SK-N-MC (cell line): ENCODE data around the gene SLC34A2.
"Not testable (repeated sequence)": the region's sequence is repeated elsewhere in the genome, so short reads cannot be mapped to it uniquely, and the experiment has no call there.

ENCODE experiments used
- DNase-seq: peaks from one replicate; pipeline ENCODE4 v3.0.0-alpha.2; 2011; ENCODE audit warnings: low read depth, low spot score
- H3K27ac ChIP-seq: fragments of 200-600 bp; sonication (generic); 2 replicates; pipeline ENCODE4 v1.5.1; 2016; ENCODE audit warnings: mixed run types
- H3K36me3 ChIP-seq: fragments of 200-600 bp; sonication (generic); 2 replicates; pipeline ENCODE4 v1.6.1; 2017; ENCODE audit warnings: antibody characterized with exemption, low read length, mixed read lengths; ENCODE audit not compliant: insufficient read depth
- H3K4me3 ChIP-seq: fragments of 200-600 bp; sonication (generic); 2 replicates; pipeline ENCODE4 v1.5.1; 2016
- H3K9ac ChIP-seq: fragments of 200-600 bp; sonication (generic); 2 replicates; pipeline ENCODE4 v1.8.0; 2017; ENCODE audit warnings: mixed run types, mixed read lengths; ENCODE audit not compliant: insufficient read length
- H3K9me3 ChIP-seq: fragments of 200-600 bp; sonication (generic); 2 replicates; pipeline ENCODE4 v1.6.1; 2017; ENCODE audit warnings: low read depth, mild to moderate bottlenecking, antibody characterized with exemption, low read length, moderate library complexity, mixed read lengths
- EZH2 ChIP-seq: fragments of 200-600 bp; sonication (generic); IDR thresholded peaks from one replicate; pipeline ENCODE4 v1.6.1; 2017; ENCODE audit warnings: antibody characterized with exemption
- FOXP2 ChIP-seq: optimal IDR thresholded peaks from 2 replicates; pipeline ENCODE3; 2011; ENCODE audit warnings: mild to moderate bottlenecking, moderate library complexity; ENCODE audit not compliant: insufficient read depth; ENCODE audit errors: extremely low read length, control extremely low read depth
- POLR2AphosphoS5 ChIP-seq: IDR thresholded peaks from 2 replicates; pipeline ENCODE4 v1.6.1; 2012; ENCODE audit warnings: mild to moderate bottlenecking, low read depth, low read length, borderline replicate concordance

SLC34A2 gene, protein sequence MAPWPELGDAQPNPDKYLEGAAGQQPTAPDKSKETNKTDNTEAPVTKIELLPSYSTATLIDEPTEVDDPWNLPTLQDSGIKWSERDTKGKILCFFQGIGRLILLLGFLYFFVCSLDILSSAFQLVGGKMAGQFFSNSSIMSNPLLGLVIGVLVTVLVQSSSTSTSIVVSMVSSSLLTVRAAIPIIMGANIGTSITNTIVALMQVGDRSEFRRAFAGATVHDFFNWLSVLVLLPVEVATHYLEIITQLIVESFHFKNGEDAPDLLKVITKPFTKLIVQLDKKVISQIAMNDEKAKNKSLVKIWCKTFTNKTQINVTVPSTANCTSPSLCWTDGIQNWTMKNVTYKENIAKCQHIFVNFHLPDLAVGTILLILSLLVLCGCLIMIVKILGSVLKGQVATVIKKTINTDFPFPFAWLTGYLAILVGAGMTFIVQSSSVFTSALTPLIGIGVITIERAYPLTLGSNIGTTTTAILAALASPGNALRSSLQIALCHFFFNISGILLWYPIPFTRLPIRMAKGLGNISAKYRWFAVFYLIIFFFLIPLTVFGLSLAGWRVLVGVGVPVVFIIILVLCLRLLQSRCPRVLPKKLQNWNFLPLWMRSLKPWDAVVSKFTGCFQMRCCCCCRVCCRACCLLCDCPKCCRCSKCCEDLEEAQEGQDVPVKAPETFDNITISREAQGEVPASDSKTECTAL

DNA sequence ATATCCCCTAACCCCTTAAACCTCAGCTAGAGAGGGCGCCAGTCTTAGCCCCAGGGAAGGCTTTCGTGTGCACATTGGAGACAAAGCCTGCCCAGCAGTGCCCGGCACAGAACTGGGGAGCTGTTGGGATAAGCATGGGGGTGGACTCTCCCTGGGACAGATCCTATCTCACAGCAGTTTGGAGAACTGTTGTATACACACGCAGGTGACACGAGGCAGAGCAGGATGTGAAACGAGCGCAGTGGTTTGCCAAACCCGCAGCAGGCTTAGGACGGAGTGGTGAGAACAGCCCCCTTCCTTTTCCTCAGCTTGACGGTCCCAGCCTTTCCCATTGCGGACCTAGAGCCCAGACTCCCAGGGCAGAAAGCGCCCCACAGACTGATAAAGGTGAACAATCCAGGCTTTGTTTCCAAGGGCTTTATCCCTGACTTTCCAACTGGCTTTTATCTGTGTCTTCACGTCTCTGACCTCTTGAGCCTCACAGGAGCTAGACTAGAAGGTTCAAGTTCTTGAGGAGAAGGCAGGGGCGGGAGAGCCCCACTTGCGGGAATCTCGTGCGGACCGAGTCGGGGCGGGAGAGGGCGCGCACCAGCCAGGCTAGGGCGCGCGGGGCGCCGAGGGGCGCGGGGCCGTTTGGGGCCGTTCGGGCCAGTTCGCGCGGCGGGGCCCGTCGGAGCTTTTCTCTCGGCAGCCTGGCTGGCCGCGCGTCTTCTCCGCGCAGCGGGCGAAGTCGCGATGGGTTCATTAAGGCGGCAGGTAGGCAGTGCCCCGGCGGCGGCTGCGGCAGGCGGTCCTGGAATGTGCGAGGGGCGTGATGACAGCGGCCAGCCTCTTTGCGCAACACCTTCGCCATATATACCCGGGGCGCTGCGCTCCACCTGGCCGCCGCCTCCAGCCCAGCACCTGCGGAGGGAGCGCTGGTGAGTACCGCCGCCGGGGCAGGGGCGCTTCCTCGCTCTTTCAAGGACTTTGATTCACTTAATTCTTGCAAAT lies at the start of gene SLC34A2:
TSS of gene SLC34A2 (plus strand) at position 881 of the 993 bp plus-strand sequence. CDS start 6,650 bp downstream, outside the sequence.
- no peaks in the 10 kb centered on the region for H3K36me3 ChIP-seq
- H3K4me3 ChIP-seq, result no peak within 1 kb of the TSS
- no peak for DNase-seq
- no peak within 1 kb of the TSS for H3K27ac ChIP-seq
- H3K9ac ChIP-seq, result no peak within 1 kb of the TSS
- no peaks in the 10 kb centered on the region for H3K9me3 ChIP-seq
- TF ChIP-seq EZH2 (no peak), FOXP2 (no peak), POLR2AphosphoS5 (no peak)

DNA sequence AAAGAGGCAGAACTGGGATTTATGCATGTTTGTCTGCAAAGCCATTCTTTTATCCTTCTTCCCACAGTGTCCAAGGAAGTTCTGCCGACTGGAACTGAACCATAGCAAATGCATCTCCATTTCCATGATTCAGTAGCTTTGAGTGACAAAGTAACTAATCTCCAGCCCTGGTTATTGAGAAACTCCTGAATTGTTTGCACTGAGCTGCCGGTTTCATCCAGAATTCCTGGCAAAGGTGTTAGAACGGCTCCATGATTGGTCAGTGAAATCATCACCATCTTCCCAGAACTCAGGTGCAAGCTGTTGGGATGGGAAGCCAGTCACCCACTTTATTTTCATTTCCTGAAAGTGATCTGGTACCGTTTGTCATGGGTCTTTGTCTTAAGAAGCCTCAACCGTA lies 47.0 kb upstream of the SLC34A2 start:
- no peak overlapping the region for H3K9ac ChIP-seq
- no peak for DNase-seq
- H3K27ac ChIP-seq, result no peak overlapping the region
- H3K9me3 ChIP-seq, result no peaks in the 10 kb centered on the region
- no peak overlapping the region for H3K4me3 ChIP-seq
- H3K36me3 ChIP-seq, result no peaks in the 10 kb centered on the region
- TF ChIP-seq POLR2AphosphoS5, result no peak
- no peak for TF ChIP-seq FOXP2

DNA sequence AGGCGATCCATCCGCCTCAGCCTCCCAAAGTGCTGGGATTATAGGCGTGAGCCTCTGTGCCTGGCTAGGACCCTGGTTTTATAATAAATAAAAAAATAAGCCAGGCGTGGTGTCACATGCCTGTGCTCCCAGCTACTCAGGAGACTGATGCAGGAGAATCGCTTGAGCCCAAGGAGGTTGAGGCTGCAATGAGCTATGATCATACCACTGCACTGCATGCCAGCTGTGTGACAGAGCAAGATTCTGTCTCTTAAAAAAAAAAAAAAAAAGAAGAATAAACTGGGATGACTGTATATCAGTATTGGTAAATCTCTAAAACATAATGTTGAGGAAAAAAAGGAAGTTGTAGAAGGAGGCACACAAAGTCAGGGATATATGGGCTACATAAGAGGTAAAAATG lies 45.7 kb upstream of the SLC34A2 start:
- Histone ChIP-seq H3K36me3 (no peaks in the 10 kb centered on the region), H3K27ac (no peak overlapping the region), H3K9ac (no peak overlapping the region), H3K4me3 (no peak overlapping the region), H3K9me3 (no peaks in the 10 kb centered on the region)
- DNase-seq, result no peak
- TF ChIP-seq POLR2AphosphoS5, result no peak
- no peak for TF ChIP-seq FOXP2
- no peak for TF ChIP-seq EZH2

DNA sequence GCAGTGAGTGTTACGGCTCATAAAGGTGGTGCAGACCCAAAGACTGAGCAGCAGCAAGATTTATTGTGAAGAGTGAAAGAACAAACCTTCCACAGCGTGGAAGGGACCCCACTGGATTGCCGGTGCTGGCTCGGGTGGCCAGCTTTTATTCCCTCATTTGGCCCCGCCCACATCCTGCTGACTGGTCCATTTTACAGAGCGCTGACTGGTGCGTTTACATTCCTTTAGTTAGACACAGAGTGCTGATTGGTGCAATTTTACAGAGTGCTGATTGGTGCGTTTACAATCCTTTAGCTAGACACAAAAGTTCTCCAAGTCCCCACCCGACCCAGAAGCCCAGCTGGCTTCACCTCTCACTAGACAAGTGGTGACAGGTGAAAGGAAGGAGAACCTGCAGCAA lies 42.0 kb upstream of the SLC34A2 start:
- H3K9ac ChIP-seq, H3K27ac ChIP-seq, H3K9me3 ChIP-seq, DNase-seq, H3K36me3 ChIP-seq, H3K4me3 ChIP-seq: not testable (repeated sequence)

DNA sequence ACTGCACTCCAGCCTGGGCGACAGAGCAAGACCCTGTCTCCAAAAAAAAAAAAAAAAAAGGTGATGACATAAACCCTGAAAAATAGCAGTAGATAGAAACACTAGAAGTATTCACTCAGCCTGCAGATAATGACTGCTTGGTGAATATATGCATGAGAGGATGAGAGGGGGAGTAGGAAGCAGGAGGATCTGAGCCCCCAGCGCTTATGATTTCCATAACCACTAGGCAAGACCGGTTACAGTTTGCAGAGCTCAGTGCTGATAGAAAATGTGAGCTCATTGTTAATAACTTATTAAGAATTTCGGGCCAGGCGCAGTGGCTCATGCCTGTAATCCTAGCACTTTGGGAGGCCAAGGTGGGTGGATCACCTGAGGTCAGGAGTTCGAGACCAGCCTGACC lies 40.8 kb upstream of the SLC34A2 start:
- TF ChIP-seq POLR2AphosphoS5 (no peak), FOXP2 (no peak), EZH2 (no peak)
- H3K4me3 ChIP-seq, result no peak overlapping the region
- H3K9ac ChIP-seq, result no peak overlapping the region
- no peak overlapping the region for H3K27ac ChIP-seq
- no peaks in the 10 kb centered on the region for H3K36me3 ChIP-seq
- H3K9me3 ChIP-seq, result no peaks in the 10 kb centered on the region
- DNase-seq, result no peak

DNA sequence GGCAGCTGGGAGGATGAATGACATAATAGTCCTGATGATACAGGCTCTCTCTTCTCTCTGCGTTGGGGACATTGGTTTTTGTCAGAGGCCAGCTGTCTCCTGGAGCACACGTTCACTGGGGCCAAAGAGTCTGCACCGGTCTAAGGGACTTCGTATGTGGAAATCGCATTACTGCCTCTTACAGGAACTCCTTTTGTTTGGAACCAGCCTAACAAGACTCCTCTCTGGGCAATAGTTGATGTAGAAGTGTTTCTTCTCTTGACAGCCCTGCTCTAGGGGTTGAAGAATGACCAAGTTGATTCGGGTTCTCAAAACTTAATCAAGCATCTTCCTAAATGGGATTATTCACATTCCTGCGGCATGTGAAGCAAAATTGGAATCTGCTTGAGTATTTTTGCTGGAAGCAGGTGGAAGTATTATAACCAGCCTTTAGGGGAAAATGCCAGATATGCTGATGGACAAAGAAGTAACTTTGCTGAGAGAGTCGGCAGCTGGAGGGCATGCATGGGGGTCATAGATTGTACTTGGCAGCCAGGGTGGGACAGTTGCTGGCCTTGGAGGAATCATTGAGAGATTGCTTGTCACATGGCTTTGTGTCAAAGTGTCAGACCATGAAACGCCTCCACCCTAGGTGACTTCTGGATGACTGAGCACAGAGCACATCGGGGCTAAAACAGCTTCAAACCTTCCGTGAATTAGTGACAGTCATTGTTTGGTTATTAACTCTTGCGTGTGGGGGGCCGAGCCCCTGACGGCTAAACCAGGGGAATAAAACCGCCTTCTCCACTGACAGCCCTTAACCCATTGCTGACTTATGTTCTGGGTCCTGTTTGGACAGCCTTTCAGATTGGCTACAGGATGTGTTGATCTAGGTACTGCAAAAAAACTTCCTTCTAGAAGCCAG lies 34.4 kb upstream of the SLC34A2 start:
- Histone ChIP-seq H3K36me3 (no peaks in the 10 kb centered on the region), H3K27ac (no peak overlapping the region), H3K9me3 (no peaks in the 10 kb centered on the region), H3K9ac (no peak overlapping the region), H3K4me3 (no peak overlapping the region)
- DNase-seq, result no peak
- no peak for TF ChIP-seq EZH2

DNA sequence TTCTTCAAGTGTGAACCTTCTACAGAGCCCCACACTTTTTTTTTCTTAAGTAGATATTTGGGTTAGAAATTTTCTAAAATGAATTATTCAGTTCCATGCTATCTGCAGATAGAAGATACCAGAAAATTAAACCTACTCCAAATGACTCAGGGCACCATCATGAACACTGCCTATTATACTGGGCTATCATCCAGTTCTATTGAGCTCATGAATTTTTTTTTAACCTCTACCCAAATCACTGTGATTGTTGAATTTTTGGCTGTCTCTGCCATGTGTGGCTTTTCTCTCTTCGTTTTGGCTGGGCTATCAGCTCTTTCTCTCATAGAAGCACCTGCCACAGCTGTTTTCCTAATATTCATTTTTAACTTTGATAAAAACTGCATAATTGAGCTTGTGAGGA lies 31.0 kb upstream of the SLC34A2 start:
- DNase-seq, result no peak
- no peaks in the 10 kb centered on the region for H3K36me3 ChIP-seq
- no peaks in the 10 kb centered on the region for H3K9me3 ChIP-seq
- TF ChIP-seq EZH2, result no peak
- TF ChIP-seq POLR2AphosphoS5, result no peak
- TF ChIP-seq FOXP2, result no peak
- no peak overlapping the region for H3K9ac ChIP-seq
- no peak overlapping the region for H3K4me3 ChIP-seq
- H3K27ac ChIP-seq, result no peak overlapping the region

DNA sequence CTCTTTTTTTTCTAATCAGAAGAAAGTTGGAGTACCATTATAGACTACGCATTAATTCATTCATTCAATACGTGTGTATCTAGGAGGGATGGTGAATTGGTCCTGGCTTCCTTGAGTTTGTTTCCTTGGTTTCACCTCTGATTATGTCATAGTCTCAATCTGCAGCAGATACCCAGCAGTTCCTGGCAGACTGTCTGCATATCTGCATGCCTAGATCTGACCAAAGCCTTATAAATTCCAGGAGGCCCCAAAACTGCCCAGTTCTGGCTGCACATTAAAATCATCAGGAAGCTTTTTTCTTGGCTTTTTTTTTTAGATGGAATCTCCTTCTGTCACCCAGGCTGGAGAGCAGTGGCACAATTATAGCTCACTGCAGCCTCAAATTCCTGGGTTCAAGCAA lies 27.2 kb upstream of the SLC34A2 start:
- TF ChIP-seq EZH2 (no peak), POLR2AphosphoS5 (no peak), FOXP2 (no peak)
- H3K27ac ChIP-seq, result no peak overlapping the region
- H3K36me3 ChIP-seq, result no peaks in the 10 kb centered on the region
- no peaks in the 10 kb centered on the region for H3K9me3 ChIP-seq
- no peak overlapping the region for H3K9ac ChIP-seq
- DNase-seq, result no peak
- H3K4me3 ChIP-seq, result no peak overlapping the region
